Measurements from ENCODE around the gene PLEKHO2. TPM values are rescaled to one million over a fixed set of nuclear protein-coding genes. Genes with fewer than 3 reads are reported as not detected.

PLEKHO2 gene
- polyA plus RNA-seq, 1 of the 3 experiments (the other 2 are of a cell fraction) = 7.8 TPM

- no peak overlapping the region for H2AFZ ChIP-seq (ENCODE audit: low read depth)
- 100% methylated on average over 1 of the region's 1 CpG for WGBS (ENCODE audit: low lambda C conversion rate)
- H3K4me3 ChIP-seq (ENCODE audit: low read depth in 2 of 2, low read length in 1 of 2) = no peak overlapping the region
- H3K79me2 ChIP-seq (ENCODE audit: insufficient read depth) = peaks cover 7% of the 10 kb centered on the region
- no peaks in the 10 kb centered on the region for H3K36me3 ChIP-seq (replicated peaks in 1 of 2; ENCODE audit: control insufficient read depth in 1 of 2, insufficient read depth in 2 of 2, low read length in 1 of 2)
- TF ChIP-seq TEAD4 (IDR thresholded peaks at IDR 0.05; ENCODE audit: borderline replicate concordance, insufficient read depth) (no peak), NFIC (IDR thresholded peaks at IDR 0.05; ENCODE audit: borderline replicate concordance) (no peak), POLR2AphosphoS5 (IDR thresholded peaks at IDR 0.05; ENCODE audit: low read depth, low read length) (no peak), RAD21 (IDR thresholded peaks at IDR 0.05; ENCODE audit: low read length) (no peak), REST (IDR thresholded peaks at IDR 0.05; ENCODE audit: low read depth, low read length) (no peak), RCOR1 (IDR thresholded peaks at IDR 0.05; ENCODE audit: low read length) (no peak), GABPA (IDR thresholded peaks at IDR 0.05; ENCODE audit: low read depth) (no peak), NRF1 (IDR thresholded peaks at IDR 0.05; ENCODE audit: low read depth, low read length) (no peak), FOSL2 (IDR thresholded peaks at IDR 0.05; ENCODE audit: borderline replicate concordance, low read depth) (no peak), RXRA (IDR thresholded peaks at IDR 0.05; ENCODE audit: borderline replicate concordance, low read depth) (no peak), CTCF (IDR thresholded peaks at IDR 0.05) (no peak), CHD2 (IDR thresholded peaks at IDR 0.05; ENCODE audit: low read length, partially characterized antibody) (no peak), USF1 (IDR thresholded peaks at IDR 0.05; ENCODE audit: borderline replicate concordance, low read depth) (no peak), MXI1 (IDR thresholded peaks at IDR 0.05; ENCODE audit: low read depth, low read length) (no peak), GATA2 (CRISPR knock-in tag; IDR thresholded peaks at IDR 0.05) (no peak), JUND (IDR thresholded peaks at IDR 0.05) (no peak), SIN3A (IDR thresholded peaks at IDR 0.05; ENCODE audit: borderline replicate concordance, low read depth, low read length) (no peak), FOXJ3 (CRISPR knock-in tag; IDR thresholded peaks at IDR 0.05) (no peak)
- TF ChIP-seq, protein P1, sequence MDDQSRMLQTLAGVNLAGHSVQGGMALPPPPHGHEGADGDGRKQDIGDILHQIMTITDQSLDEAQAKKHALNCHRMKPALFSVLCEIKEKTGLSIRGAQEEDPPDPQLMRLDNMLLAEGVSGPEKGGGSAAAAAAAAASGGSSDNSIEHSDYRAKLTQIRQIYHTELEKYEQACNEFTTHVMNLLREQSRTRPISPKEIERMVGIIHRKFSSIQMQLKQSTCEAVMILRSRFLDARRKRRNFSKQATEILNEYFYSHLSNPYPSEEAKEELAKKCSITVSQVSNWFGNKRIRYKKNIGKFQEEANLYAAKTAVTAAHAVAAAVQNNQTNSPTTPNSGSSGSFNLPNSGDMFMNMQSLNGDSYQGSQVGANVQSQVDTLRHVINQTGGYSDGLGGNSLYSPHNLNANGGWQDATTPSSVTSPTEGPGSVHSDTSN (IDR thresholded peaks at IDR 0.05) = no peak
- TF ChIP-seq, protein P2, sequence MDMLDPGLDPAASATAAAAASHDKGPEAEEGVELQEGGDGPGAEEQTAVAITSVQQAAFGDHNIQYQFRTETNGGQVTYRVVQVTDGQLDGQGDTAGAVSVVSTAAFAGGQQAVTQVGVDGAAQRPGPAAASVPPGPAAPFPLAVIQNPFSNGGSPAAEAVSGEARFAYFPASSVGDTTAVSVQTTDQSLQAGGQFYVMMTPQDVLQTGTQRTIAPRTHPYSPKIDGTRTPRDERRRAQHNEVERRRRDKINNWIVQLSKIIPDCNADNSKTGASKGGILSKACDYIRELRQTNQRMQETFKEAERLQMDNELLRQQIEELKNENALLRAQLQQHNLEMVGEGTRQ (IDR thresholded peaks at IDR 0.05; ENCODE audit: borderline replicate concordance, low read depth, low read length) = no peak
- H3K4me2 ChIP-seq = no peak overlapping the region
- H3K9me2 ChIP-seq = no peaks in the 10 kb centered on the region
- H3K4me1 ChIP-seq (ENCODE audit: control insufficient read depth in 1 of 2, insufficient read depth in 2 of 2, low read depth in 1 of 2, low read length in 1 of 2) = peaks cover 5 to 9% of the 10 kb centered on the region in 2 experiments; a peak in 3 of 4 replicates
- H3K27ac ChIP-seq (ENCODE audit: low read depth in 2 of 2, low read length in 1 of 2) = no peak overlapping the region
- no peak overlapping the region for H3K9ac ChIP-seq
- H3K9me3 ChIP-seq = no peaks in the 10 kb centered on the region
- H3K27me3 ChIP-seq (ENCODE audit: insufficient read depth) = no peaks in the 10 kb centered on the region
- peaks cover 3% of the 10 kb centered on the region for H3F3A ChIP-seq (replicated peaks; ENCODE audit: insufficient read depth)
- CTCF ChIA-PET = no interaction called here
- POLR2A ChIA-PET = no interaction called here
- H4K20me1 ChIP-seq (ENCODE audit: insufficient read depth) = no peaks in the 10 kb centered on the region
- no peak for DNase-seq
Observed at GRCh38 chr15:64837502-64837901, 4.2 kb upstream of the PLEKHO2 start.
